ENCODE measurements around the gene HECTD4.

HECTD4 gene

GRCh38 chr12:112314981-112315380 is 67.2 kb downstream of the HECTD4 start:
- DNase-seq, result no peak

GRCh38 chr12:112309797-112310196 is 72.4 kb downstream of the HECTD4 start:
- no peak for DNase-seq

- no peak for DNase-seq
Measured at GRCh38 chr12:112308652-112309051, 73.6 kb downstream of the HECTD4 start.

- no peak for DNase-seq
Measured at GRCh38 chr12:112308161-112308560, 74.1 kb downstream of the HECTD4 start.

GRCh38 chr12:112307317-112308011 is 74.8 kb downstream of the HECTD4 start:
- DNase-seq, result no peak

GRCh38 chr12:112305951-112306350 is 76.3 kb downstream of the HECTD4 start:
- no peak for DNase-seq

GRCh38 chr12:112304436-112304835 is 77.8 kb downstream of the HECTD4 start:
- DNase-seq, result no peak

- DNase-seq, result no peak
Measured at GRCh38 chr12:112303799-112304198, 78.4 kb downstream of the HECTD4 start.

GRCh38 chr12:112303004-112303403 is 79.2 kb downstream of the HECTD4 start:
- DNase-seq, result no peak

- no peak for DNase-seq
Measured at GRCh38 chr12:112299704-112300103, 82.5 kb downstream of the HECTD4 start.

GRCh38 chr12:112297188-112297587 is 85.0 kb downstream of the HECTD4 start:
- no peak for DNase-seq

GRCh38 chr12:112296183-112296582 is 86.0 kb downstream of the HECTD4 start:
- DNase-seq, result no peak

- DNase-seq, result no peak
Measured at GRCh38 chr12:112294793-112295192, 87.4 kb downstream of the HECTD4 start.

GRCh38 chr12:112288638-112289037 is 93.6 kb downstream of the HECTD4 start:
- DNase-seq, result no peak

GRCh38 chr12:112285600-112286401 is 96.4 kb downstream of the HECTD4 start:
- DNase-seq, result no peak

- DNase-seq, result no peak
Measured at GRCh38 chr12:112283546-112283945, 98.7 kb downstream of the HECTD4 start.

- no peak for DNase-seq
Measured at GRCh38 chr12:112282920-112283319, 99.3 kb downstream of the HECTD4 start.

GRCh38 chr12:112275836-112276235 is 106.4 kb downstream of the HECTD4 start:
- DNase-seq, result no peak

GRCh38 chr12:112275207-112275606 is 107.0 kb downstream of the HECTD4 start:
- no peak for DNase-seq

- DNase-seq, result no peak
Measured at GRCh38 chr12:112270673-112271072, 111.6 kb downstream of the HECTD4 start.

- no peak for DNase-seq
Measured at GRCh38 chr12:112266473-112266872, 115.8 kb downstream of the HECTD4 start.

GRCh38 chr12:112261559-112261958 is 120.7 kb downstream of the HECTD4 start:
- no peak for DNase-seq

- no peak for DNase-seq
Measured at GRCh38 chr12:112258926-112259325, 123.3 kb downstream of the HECTD4 start.

- DNase-seq, result no peak
Measured at GRCh38 chr12:112256780-112257179, 125.5 kb downstream of the HECTD4 start.
